ENCODE data around the gene TECPR2. TPM values are rescaled to one million over a fixed set of nuclear protein-coding genes. Genes with fewer than 3 reads are reported as not detected.

TECPR2 gene
- total and polyA plus RNA-seq, 4 experiments from 2014 or later: 0.89 to 12.6 (median 7.8) TPM

DNA sequence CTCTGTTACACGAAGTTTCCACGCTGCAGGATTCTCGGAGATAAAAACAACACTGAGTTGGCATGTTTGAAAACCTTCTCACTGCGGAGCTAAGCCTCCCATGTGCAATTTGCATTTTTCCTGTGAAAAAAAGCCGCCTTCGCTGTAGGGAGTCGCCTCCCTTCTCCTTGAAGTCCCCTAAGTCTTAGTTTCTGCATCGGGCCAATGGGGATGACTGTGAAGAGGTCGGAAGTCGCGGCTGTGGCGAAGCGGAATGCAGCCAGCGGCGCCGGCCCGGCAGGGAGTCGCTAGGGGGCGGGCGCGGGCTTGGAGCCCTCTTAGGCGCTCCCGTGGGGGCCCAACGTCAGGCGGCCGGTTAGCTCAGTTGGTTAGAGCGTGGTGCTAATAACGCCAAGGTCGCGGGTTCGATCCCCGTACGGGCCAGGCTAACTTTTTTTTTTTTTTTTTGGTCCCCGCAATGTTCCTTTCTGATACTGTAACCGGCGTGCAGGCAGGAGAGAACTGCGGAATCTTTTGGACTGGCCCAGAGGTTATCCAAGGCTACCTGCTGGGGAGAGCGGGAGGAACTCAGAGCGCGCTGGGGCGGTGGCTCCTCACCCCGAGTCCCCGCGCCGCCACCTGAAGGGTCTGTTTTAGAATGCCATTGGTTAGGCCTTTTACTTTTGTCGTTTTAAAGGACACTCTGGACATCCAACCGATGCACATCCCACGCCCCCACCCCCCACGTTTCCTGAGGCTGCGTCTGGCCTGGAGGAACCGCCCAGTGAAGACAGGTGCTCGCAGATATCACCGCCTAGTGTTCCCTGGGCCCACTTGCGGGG is 45.8 kb upstream of the TECPR2 start:
- CTCF ChIA-PET (ENCODE audit: partially characterized antibody): interaction anchor here (0.6 to 5.7 kb wide), 17 partner anchors 9 to 358 kb away, joined by 3 to 71 read pairs (median 3); partner anchors contain the start of genes ANKRD9 and MOK
- peak; percentile 90 to 98 (median 95) for DNase-seq
- Histone ChIP-seq H3K27me3 (ENCODE audit: insufficient read depth, low read length) (no peaks in the 10 kb centered on the region), H3K36me3 (ENCODE audit: insufficient read depth, low read length) (no peaks in the 10 kb centered on the region), H3K4me3 (ENCODE audit: low read length in 2 of 2) (peak overlapping the region; percentile 59 to 76), H3K9me3 (ENCODE audit: control insufficient read depth in 1 of 2, low read length in 2 of 2) (no peaks in the 10 kb centered on the region), H3K4me1 (ENCODE audit: insufficient read depth, low read length) (peaks cover 57% of the 10 kb centered on the region), H3K27ac (ENCODE audit: low read depth, low read length) (peak overlapping the region; percentile 52)
- POLR2A ChIA-PET (ENCODE audit: partially characterized antibody): interaction anchor here (0.6 to 4.6 kb wide), 7 partner anchors 12 to 1014 kb away, joined by 3 to 24 read pairs (median 4); partner anchors contain the start of genes CINP, DYNC1H1, MOK and TECPR2
- peaks cover 4 to 9% of the 10 kb centered on the region in 2 donors for H3K27me3 Mint-ChIP-seq
- H3K36me3 Mint-ChIP-seq: peaks cover 0 to 22% of the 10 kb centered on the region in 2 donors
- H3K27ac Mint-ChIP-seq: peak overlapping the region; percentile 75 to 100 (median 96)
- H3K9me3 Mint-ChIP-seq: peaks cover 0 to 12% (median 0%) of the 10 kb centered on the region in 8 donors
- peaks cover 30 to 77% (median 49%) of the 10 kb centered on the region in 4 donors for H3K4me1 Mint-ChIP-seq
- H3K4me3 Mint-ChIP-seq: peak overlapping the region; percentile 92 to 99 (median 96)
- intact Hi-C loops (cut with micrococcal nuclease): loop anchor here (2.0 to 5.0 kb wide), 4 partner anchors 200 to 370 kb away; partner anchors contain the start of genes HSP90AA1 and RCOR1

DNA sequence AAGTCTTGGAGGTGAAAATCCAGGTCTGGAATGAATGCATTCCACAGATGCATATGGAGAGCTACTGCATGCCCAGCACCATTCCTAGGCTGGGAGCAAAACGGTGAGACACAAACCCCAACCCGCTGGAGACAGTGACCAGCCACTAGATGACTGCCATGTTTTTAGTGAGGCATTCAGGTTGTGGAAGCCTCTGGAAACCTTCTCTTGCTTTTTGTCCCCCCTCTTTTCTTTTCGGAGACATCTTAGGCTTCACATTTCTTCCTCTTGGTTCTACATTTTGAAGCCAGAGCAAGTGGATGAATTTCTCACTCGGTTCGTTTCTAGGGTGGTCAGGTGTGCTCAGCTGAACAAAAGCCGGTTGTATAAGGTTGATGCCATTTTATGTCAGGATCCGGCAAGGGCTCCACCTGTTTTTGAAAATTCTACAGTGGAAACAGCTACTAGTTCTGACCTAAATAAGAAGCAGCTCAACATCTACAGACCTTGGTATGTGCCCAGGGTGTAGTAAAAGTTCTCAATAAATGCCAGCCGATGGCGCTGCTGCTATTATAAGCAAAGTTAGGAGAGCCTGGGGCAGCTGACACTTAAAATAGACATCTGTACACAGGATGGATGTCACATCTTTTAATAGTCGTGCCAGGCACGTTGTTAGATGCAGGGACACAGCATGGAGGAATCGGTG is 45.0 kb upstream of the TECPR2 start:
- peak in 3 of 5 donors; percentile 24 to 28 (median 26) for DNase-seq
- Mint-ChIP-seq H3K9me3 (peaks cover 0 to 12% (median 0%) of the 10 kb centered on the region in 8 donors), H3K27me3 (peaks cover 4 to 9% of the 10 kb centered on the region in 2 donors), H3K36me3 (peaks cover 0 to 22% of the 10 kb centered on the region in 2 donors), H3K4me1 (peaks cover 32 to 79% (median 50%) of the 10 kb centered on the region in 4 donors), H3K27ac (peak overlapping the region; percentile 75 to 100 (median 96)), H3K4me3 (peak overlapping the region; percentile 92 to 99 (median 96))
- ChIA-PET POLR2A (ENCODE audit: partially characterized antibody) (interaction anchor here (1.1 to 4.6 kb wide), 6 partner anchors 13 to 596 kb away, joined by 3 to 24 read pairs (median 4); partner anchors contain the start of genes CINP, DYNC1H1, MOK and TECPR2), CTCF (ENCODE audit: partially characterized antibody) (interaction anchor here (1.0 to 5.7 kb wide), 10 partner anchors 9 to 232 kb away, joined by 3 to 71 read pairs (median 4); partner anchors contain the start of genes ANKRD9 and MOK)
- H3K9me3 ChIP-seq (ENCODE audit: control insufficient read depth in 1 of 2, low read length in 2 of 2): no peaks in the 10 kb centered on the region
- intact Hi-C loops (cut with micrococcal nuclease): loop anchor here (2.0 to 5.0 kb wide), 5 partner anchors 13 to 370 kb away; partner anchors contain the start of genes HSP90AA1, MOK and RCOR1
- peak overlapping the region; percentile 57 to 59 for H3K4me3 ChIP-seq (ENCODE audit: low read length in 2 of 2)
- H3K36me3 ChIP-seq (ENCODE audit: insufficient read depth, low read length): no peaks in the 10 kb centered on the region
- H3K27me3 ChIP-seq (ENCODE audit: insufficient read depth, low read length): no peaks in the 10 kb centered on the region
- H3K27ac ChIP-seq (ENCODE audit: low read depth, low read length): peak overlapping the region; percentile 37
- H3K4me1 ChIP-seq (ENCODE audit: insufficient read depth, low read length): peaks cover 57% of the 10 kb centered on the region

DNA sequence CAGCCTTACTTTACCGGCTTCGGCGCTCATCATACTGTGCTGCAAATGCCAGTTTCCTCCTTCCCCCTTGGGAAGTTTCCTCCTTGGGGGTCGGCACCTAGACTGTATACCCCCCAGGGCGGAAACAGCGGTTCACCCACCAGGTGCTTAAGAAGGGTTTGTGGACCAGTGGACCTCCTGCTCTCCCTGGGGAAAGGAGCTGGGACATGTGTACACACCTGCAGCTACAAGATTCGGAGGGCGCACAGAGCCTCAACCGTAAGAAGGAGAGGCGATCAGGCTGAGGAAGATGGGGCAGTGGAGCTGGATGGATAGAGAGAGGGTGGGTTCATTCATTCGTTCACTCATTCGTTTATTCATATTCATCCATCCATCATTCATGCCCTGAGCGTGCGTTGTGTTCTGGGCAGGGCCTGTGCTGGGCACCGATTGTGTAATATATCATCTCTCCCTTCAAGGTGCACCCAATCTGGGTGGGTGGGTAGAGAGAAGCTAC is 43.9 kb upstream of the TECPR2 start:
- intact Hi-C loops (cut with micrococcal nuclease): loop anchor here (1.0 to 5.0 kb wide), 5 partner anchors 14 to 372 kb away; partner anchors contain the start of genes CINP, MOK, RCOR1 and TECPR2
- H3K27ac ChIP-seq (ENCODE audit: low read depth, low read length): peak overlapping the region; percentile 71
- H3K4me3 Mint-ChIP-seq: peak overlapping the region; percentile 95 to 99 (median 96)
- H3K27ac Mint-ChIP-seq: peak overlapping the region; percentile 96 to 100 (median 99)
- peak overlapping the region; percentile 90 to 99 for H3K4me3 ChIP-seq (ENCODE audit: low read length in 2 of 2)
- peaks cover 54% of the 10 kb centered on the region for H3K4me1 ChIP-seq (ENCODE audit: insufficient read depth, low read length)
- ChIA-PET CTCF (ENCODE audit: partially characterized antibody) (interaction anchor here (0.9 kb wide), 3 partner anchors 13 to 206 kb away, joined by 3 to 5 read pairs (median 4); partner anchors contain the start of gene MOK), POLR2A (ENCODE audit: partially characterized antibody) (interaction anchor here (0.7 to 4.6 kb wide), 10 partner anchors 11 to 370 kb away, joined by 3 to 24 read pairs (median 4); partner anchors contain the start of genes CINP, HSP90AA1, MOK and TECPR2)
- no peaks in the 10 kb centered on the region for H3K9me3 ChIP-seq (ENCODE audit: control insufficient read depth in 1 of 2, low read length in 2 of 2)
- peaks cover 32 to 80% (median 53%) of the 10 kb centered on the region in 4 donors for H3K4me1 Mint-ChIP-seq
- no peaks in the 10 kb centered on the region for H3K36me3 ChIP-seq (ENCODE audit: insufficient read depth, low read length)
- peaks cover 0 to 22% of the 10 kb centered on the region in 2 donors for H3K36me3 Mint-ChIP-seq
- H3K27me3 ChIP-seq (ENCODE audit: insufficient read depth, low read length): no peaks in the 10 kb centered on the region
- H3K9me3 Mint-ChIP-seq: peaks cover 0 to 12% (median 0%) of the 10 kb centered on the region in 8 donors
- H3K27me3 Mint-ChIP-seq: peaks cover 4 to 9% of the 10 kb centered on the region in 2 donors
- no peak for DNase-seq

DNA sequence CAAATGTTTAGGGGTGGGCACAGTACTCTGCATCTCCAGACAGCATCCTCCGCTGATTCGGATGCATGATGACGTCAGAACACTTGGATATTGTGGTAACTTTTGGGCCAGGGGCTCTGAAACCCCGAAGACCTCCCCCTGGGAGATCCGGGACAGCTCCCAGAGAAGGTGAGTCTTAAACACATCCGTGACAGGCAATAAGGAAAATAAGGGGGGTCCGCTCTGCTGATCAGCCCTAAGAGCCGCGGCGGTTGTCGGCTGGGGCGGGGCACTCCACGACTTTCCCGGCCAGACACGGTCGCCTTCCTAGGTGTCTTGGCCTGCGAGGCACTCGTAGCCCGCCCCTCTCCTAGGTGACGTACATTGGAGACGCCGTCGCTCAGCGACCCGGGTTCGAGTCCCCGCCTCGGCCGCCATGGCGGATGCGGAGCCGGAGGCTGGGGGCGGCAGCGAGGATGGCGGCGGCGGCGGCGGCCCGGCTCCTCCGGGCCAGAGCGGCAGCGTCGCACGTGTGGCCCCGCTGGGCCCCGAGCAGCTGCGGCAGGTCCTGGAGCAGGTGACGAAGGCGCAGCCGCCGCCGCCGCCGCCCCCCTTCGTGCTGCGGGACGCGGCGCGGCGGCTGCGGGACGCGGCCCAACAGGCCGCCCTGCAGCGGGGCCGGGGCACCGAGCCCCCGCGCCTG is 43.2 kb upstream of the TECPR2 start, which contains the start of gene ZNF839:
Gene ZNF839 (plus strand): TSS at position 396 of the 682 bp plus-strand sequence. CDS start 20 bp downstream, at position 416.
- no peaks in the 10 kb centered on the region for H3K36me3 ChIP-seq (ENCODE audit: insufficient read depth, low read length)
- ChIA-PET POLR2A (ENCODE audit: partially characterized antibody) (interaction anchor here (0.7 to 4.6 kb wide), 13 partner anchors 12 to 371 kb away, joined by 3 to 24 read pairs (median 4); partner anchors contain the start of genes CINP, HSP90AA1, MOK and TECPR2), CTCF (ENCODE audit: partially characterized antibody) (interaction anchor here (0.9 to 1.7 kb wide), 5 partner anchors 14 to 205 kb away, joined by 3 to 5 read pairs (median 4); partner anchors contain the start of gene MOK)
- peaks cover 49% of the 10 kb centered on the region for H3K4me1 ChIP-seq (ENCODE audit: insufficient read depth, low read length)
- peaks cover 3 to 9% of the 10 kb centered on the region in 2 donors for H3K27me3 Mint-ChIP-seq
- peak within 1 kb of the TSS; percentile 95 to 99 (median 96) for H3K4me3 Mint-ChIP-seq
- H3K27me3 ChIP-seq (ENCODE audit: insufficient read depth, low read length): no peaks in the 10 kb centered on the region
- peak; percentile 91 to 95 (median 92) for DNase-seq
- H3K4me1 Mint-ChIP-seq: peaks cover 29 to 74% (median 48%) of the 10 kb centered on the region in 4 donors
- no peaks in the 10 kb centered on the region for H3K9me3 ChIP-seq (ENCODE audit: control insufficient read depth in 1 of 2, low read length in 2 of 2)
- H3K9me3 Mint-ChIP-seq: peaks cover 0 to 12% (median 0%) of the 10 kb centered on the region in 8 donors
- H3K4me3 ChIP-seq (ENCODE audit: low read length in 2 of 2): peak within 1 kb of the TSS; percentile 90 to 99
- H3K36me3 Mint-ChIP-seq: peaks cover 0 to 19% of the 10 kb centered on the region in 2 donors
- peak within 1 kb of the TSS; percentile 96 to 100 (median 99) for H3K27ac Mint-ChIP-seq
- intact Hi-C loops (cut with micrococcal nuclease): loop anchor here (1.0 to 5.0 kb wide), 5 partner anchors 15 to 372 kb away; partner anchors contain the start of genes CINP, MOK, RCOR1 and TECPR2
- H3K27ac ChIP-seq (ENCODE audit: low read depth, low read length): peak within 1 kb of the TSS; percentile 71

DNA sequence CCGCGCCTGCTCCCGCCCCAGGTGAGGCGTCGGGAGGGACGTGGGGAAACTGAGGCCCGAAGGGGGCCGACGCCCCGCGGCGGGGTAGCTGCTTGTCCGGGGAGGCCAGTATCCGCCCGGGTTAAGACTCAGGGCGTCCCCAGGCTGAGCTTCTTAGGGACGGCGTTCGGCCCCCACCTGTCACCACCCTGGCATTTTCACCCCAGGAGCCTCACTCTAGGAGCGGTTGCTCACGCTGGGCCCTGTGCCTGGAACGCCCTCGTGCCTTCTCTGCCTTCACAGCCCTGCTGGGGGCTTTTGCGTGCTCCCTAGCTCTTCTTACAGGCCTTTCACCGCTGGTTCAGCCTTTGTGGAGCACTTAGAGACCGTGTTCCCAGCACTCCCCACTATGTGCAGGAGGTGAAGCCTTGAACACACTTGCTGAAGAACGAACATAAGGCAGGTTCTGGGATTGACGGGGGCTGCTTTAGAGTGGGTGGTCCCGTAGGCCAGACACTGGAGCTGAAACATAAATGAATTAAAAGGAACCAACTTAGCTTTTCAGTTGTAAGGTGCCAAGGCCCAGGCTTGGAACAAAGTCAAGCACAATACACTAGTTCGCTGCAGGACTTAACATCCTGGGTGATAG is 42.6 kb upstream of the TECPR2 start:
- H3K4me1 Mint-ChIP-seq: peaks cover 27 to 67% (median 44%) of the 10 kb centered on the region in 4 donors
- Histone ChIP-seq H3K4me1 (ENCODE audit: insufficient read depth, low read length) (peaks cover 45% of the 10 kb centered on the region), H3K9me3 (ENCODE audit: control insufficient read depth in 1 of 2, low read length in 2 of 2) (no peaks in the 10 kb centered on the region)

More for the DNA sequence above, 42.6 kb upstream of the TECPR2 start:
- peaks cover 0 to 18% of the 10 kb centered on the region in 2 donors for H3K36me3 Mint-ChIP-seq
- POLR2A ChIA-PET (ENCODE audit: partially characterized antibody): interaction anchor here (0.9 to 4.6 kb wide), 8 partner anchors 12 to 371 kb away, joined by 3 to 24 read pairs (median 5); partner anchors contain the start of genes CINP, MOK and TECPR2
- peak overlapping the region; percentile 19 to 99 for H3K4me3 ChIP-seq (ENCODE audit: low read length in 2 of 2)
- peak in 4 of 5 donors; percentile 44 to 69 (median 47) for DNase-seq
- peak overlapping the region; percentile 88 to 100 (median 95) for H3K27ac Mint-ChIP-seq
- CTCF ChIA-PET (ENCODE audit: partially characterized antibody): interaction anchor here (1.4 to 1.7 kb wide), 2 partner anchors 15 to 196 kb away, joined by 4 read pairs; no protein-coding TSS in a partner anchor
- H3K4me3 Mint-ChIP-seq: peak overlapping the region; percentile 87 to 92 (median 91)
- intact Hi-C loops (cut with micrococcal nuclease): no loop called here
- no peaks in the 10 kb centered on the region for H3K36me3 ChIP-seq (ENCODE audit: insufficient read depth, low read length)
- peaks cover 3 to 9% of the 10 kb centered on the region in 2 donors for H3K27me3 Mint-ChIP-seq
- H3K27me3 ChIP-seq (ENCODE audit: insufficient read depth, low read length): no peaks in the 10 kb centered on the region
- H3K27ac ChIP-seq (ENCODE audit: low read depth, low read length): peak overlapping the region; percentile 71
- peaks cover 0 to 12% (median 0%) of the 10 kb centered on the region in 8 donors for H3K9me3 Mint-ChIP-seq
